GM12801 (cell line): Measurements from ENCODE around the gene PTPN12.

Experiments used
- CTCF ChIP-seq: IDR thresholded peaks from one replicate; pipeline ENCODE4 v1.5.1; 2011; ENCODE audit warnings: control low read depth; ENCODE audit not compliant: insufficient read length; ENCODE audit errors: extremely low read depth

The PTPN12 gene

GRCh38 chr7:77536017-77536412 lies 1.1 kb upstream of the PTPN12 start:
- TF ChIP-seq CTCF = no peak

GRCh38 chr7:77536413-77537135 lies 521 bp upstream of the PTPN12 start:
- TF ChIP-seq CTCF = no peak

- TF ChIP-seq CTCF = no peak
These were observed 734 bp downstream of the PTPN12 start for GRCh38 chr7:77537778-77538280.

GRCh38 chr7:77538281-77539212 lies 1.5 kb downstream of the PTPN12 start:
- no peak for TF ChIP-seq CTCF

GRCh38 chr7:77540402-77540822 lies 3.3 kb downstream of the PTPN12 start:
- no peak for TF ChIP-seq CTCF

- no peak for TF ChIP-seq CTCF
These were observed 5.3 kb downstream of the PTPN12 start for GRCh38 chr7:77542409-77542808.

GRCh38 chr7:77542895-77543294 lies 5.8 kb downstream of the PTPN12 start:
- no peak for TF ChIP-seq CTCF
